Natural killer cell (primary cell): ENCODE data around the gene RGR. TPM values are rescaled to one million over a fixed set of nuclear protein-coding genes. Genes with fewer than 3 reads are reported as not detected.

Experiments used
- ATAC-seq, 3 donors: fragments of 150-1000 bp in 2 of 3; fragments of 200-7000 bp in 1 of 3; cut with Tn5 transposase; 1 replicate in 1 of 3; 2 replicates in 2 of 3; pipeline ENCODE4 v1.10.0; 2021; ENCODE audit warnings: mild to moderate bottlenecking in 2 of 3, moderate library complexity in 2 of 3
- DNase-seq, 2 donors: peaks; one replicate each; pipeline versions ENCODE4 v3.0.0 to v3.0.0-alpha.2; 2013 to 2021; ENCODE audit warnings: mixed read lengths in 1 of 2
- H3K27ac ChIP-seq: one replicate; pipeline ENCODE4 v1.5.1; 2013; ENCODE audit warnings: mild to moderate bottlenecking, low read length
- H3K27me3 ChIP-seq: one replicate; pipeline ENCODE4 v1.6.1; 2013; ENCODE audit warnings: low read length; ENCODE audit not compliant: control insufficient read depth, insufficient read depth
- H3K36me3 ChIP-seq: one replicate; pipeline ENCODE4 v1.6.1; 2013; ENCODE audit warnings: low read length; ENCODE audit not compliant: control insufficient read depth, insufficient read depth
- H3K4me1 ChIP-seq: one replicate; pipeline ENCODE4 v1.6.1; 2013; ENCODE audit warnings: low read length; ENCODE audit not compliant: control insufficient read depth, insufficient read depth
- H3K4me3 ChIP-seq: one replicate; pipeline ENCODE4 v1.5.1; 2013; ENCODE audit warnings: low read length
- H3K9me3 ChIP-seq: one replicate; pipeline ENCODE4 v1.6.1; 2013; ENCODE audit warnings: low read length; ENCODE audit not compliant: control insufficient read depth, insufficient read depth
- H3K27ac Mint-ChIP-seq, 2 donors: one replicate each; pipeline ENCODE4 v1.8.0; 2022; ENCODE audit warnings: mild to moderate bottlenecking in 2 of 2, mixed read lengths in 2 of 2, moderate library complexity in 1 of 2
- H3K27me3 Mint-ChIP-seq, 2 donors: one replicate each; pipeline ENCODE4 v1.8.0; 2022; ENCODE audit warnings: low read depth in 2 of 2, mixed read lengths in 2 of 2
- H3K36me3 Mint-ChIP-seq: one replicate; pipeline ENCODE4 v1.8.0; 2022; ENCODE audit warnings: mixed read lengths
- H3K4me1 Mint-ChIP-seq, 2 donors: one replicate each; pipeline ENCODE4 v1.8.0; 2022; ENCODE audit warnings: mixed read lengths in 2 of 2
- H3K4me3 Mint-ChIP-seq: one replicate; pipeline ENCODE4 v1.8.0; 2022; ENCODE audit warnings: mild to moderate bottlenecking, moderate library complexity, mixed read lengths
- H3K9me3 Mint-ChIP-seq, 2 donors: one replicate each; pipeline ENCODE4 v1.8.0; 2022; ENCODE audit warnings: mixed read lengths in 2 of 2
- WGBS: methylation state at CpG from one replicate; pipeline ENCODE4 v1.1.7; 2013; ENCODE audit warnings: missing lambda C conversion rate; ENCODE audit not compliant: insufficient coverage; 5-methylcytosine and 5-hydroxymethylcytosine counted together
- intact Hi-C: fragments of 100-400 bp; cut with micrococcal nuclease; formaldehyde crosslinking; loops from one replicate; pipeline ENCODE4 v1.14.2; 2022
- total RNA-seq, 4 donors: library from RNA; stranded (reverse); fragments of 120-200 nt in 1 of 4; gene quantifications; one replicate each; pipeline versions ENCODE4 v1.2.3 to v1.2.4, GENCODE V29; 2013 to 2022
- TF ChIP-seq, protein P1 (sequence below): fragments of 200-600 bp; IDR thresholded peaks from one replicate; pipeline ENCODE4 v1.8.0; 2022; ENCODE audit warnings: antibody characterized with exemption

The RGR gene
- total RNA-seq, 3 donors from 2014 or later (not counting 1 experiment from before 2014, with no cell fraction given), result not detected

DNA sequence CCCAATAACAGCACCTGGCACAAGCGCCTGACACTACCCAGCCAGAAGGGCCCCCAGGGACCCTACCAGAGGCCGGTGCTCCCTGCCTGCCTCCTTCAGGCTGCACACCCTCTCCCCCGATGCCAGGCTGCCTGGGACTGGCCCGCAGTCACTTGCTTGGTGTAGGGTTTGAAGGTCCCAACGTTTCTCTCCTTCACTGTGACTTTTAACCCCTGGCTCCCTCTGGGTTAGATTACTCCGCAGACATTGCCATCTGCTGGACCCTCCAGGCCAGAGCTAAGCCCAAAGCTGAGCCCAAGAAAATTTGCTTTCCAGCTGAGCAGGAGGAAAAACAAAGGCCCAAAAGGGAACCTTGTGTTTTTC, 43.6 kb upstream of the RGR start:
- DNase-seq (no peak), ATAC-seq (no peak)
- WGBS, result 64% methylated on average over 5 of the region's 6 CpGs
- Mint-ChIP-seq H3K36me3 (no peaks in the 10 kb centered on the region), H3K4me1 (peaks cover 0 to 12% of the 10 kb centered on the region in 2 donors), H3K27me3 (no peaks in the 10 kb centered on the region), H3K4me3 (no peak overlapping the region), H3K27ac (no peak overlapping the region), H3K9me3 (no peaks in the 10 kb centered on the region)
- H3K27ac ChIP-seq, result no peak overlapping the region
- intact Hi-C loops, result no loop called here
- H3K4me1 ChIP-seq, result no peaks in the 10 kb centered on the region
- H3K4me3 ChIP-seq, result no peak overlapping the region
- no peaks in the 10 kb centered on the region for H3K9me3 ChIP-seq
- no peaks in the 10 kb centered on the region for H3K27me3 ChIP-seq
- TF ChIP-seq, protein P1, sequence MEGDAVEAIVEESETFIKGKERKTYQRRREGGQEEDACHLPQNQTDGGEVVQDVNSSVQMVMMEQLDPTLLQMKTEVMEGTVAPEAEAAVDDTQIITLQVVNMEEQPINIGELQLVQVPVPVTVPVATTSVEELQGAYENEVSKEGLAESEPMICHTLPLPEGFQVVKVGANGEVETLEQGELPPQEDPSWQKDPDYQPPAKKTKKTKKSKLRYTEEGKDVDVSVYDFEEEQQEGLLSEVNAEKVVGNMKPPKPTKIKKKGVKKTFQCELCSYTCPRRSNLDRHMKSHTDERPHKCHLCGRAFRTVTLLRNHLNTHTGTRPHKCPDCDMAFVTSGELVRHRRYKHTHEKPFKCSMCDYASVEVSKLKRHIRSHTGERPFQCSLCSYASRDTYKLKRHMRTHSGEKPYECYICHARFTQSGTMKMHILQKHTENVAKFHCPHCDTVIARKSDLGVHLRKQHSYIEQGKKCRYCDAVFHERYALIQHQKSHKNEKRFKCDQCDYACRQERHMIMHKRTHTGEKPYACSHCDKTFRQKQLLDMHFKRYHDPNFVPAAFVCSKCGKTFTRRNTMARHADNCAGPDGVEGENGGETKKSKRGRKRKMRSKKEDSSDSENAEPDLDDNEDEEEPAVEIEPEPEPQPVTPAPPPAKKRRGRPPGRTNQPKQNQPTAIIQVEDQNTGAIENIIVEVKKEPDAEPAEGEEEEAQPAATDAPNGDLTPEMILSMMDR, result no peak
- no peaks in the 10 kb centered on the region for H3K36me3 ChIP-seq

- H3K4me1 Mint-ChIP-seq, result peaks cover 0 to 12% of the 10 kb centered on the region in 2 donors
- no peaks in the 10 kb centered on the region for H3K36me3 Mint-ChIP-seq
- no peak overlapping the region for H3K27ac Mint-ChIP-seq
- intact Hi-C loops, result no loop called here
- ATAC-seq, result no peak
- no peaks in the 10 kb centered on the region for H3K27me3 ChIP-seq
- H3K27ac ChIP-seq, result no peak overlapping the region
- no peaks in the 10 kb centered on the region for H3K9me3 ChIP-seq
- H3K36me3 ChIP-seq, result no peaks in the 10 kb centered on the region
- H3K27me3 Mint-ChIP-seq, result no peaks in the 10 kb centered on the region
- H3K4me1 ChIP-seq, result no peaks in the 10 kb centered on the region
- DNase-seq, result no peak
- no peaks in the 10 kb centered on the region for H3K9me3 Mint-ChIP-seq
- H3K4me3 Mint-ChIP-seq, result no peak overlapping the region
- TF ChIP-seq, protein P1, result no peak
- 94% methylated on average over 11 of the region's 11 CpGs for WGBS
- no peak overlapping the region for H3K4me3 ChIP-seq
These were observed 43.2 kb upstream of the RGR start for GRCh38 chr10:84201682-84202081.

- Mint-ChIP-seq H3K9me3 (no peaks in the 10 kb centered on the region), H3K36me3 (no peaks in the 10 kb centered on the region), H3K4me1 (peaks cover 0 to 12% of the 10 kb centered on the region in 2 donors), H3K27ac (no peak overlapping the region), H3K27me3 (no peaks in the 10 kb centered on the region), H3K4me3 (no peak overlapping the region)
- H3K36me3 ChIP-seq, result no peaks in the 10 kb centered on the region
- DNase-seq (no peak), ATAC-seq (no peak)
- no peak overlapping the region for H3K4me3 ChIP-seq
- no peaks in the 10 kb centered on the region for H3K9me3 ChIP-seq
- intact Hi-C loops, result no loop called here
- TF ChIP-seq, protein P1, result no peak
- H3K4me1 ChIP-seq, result no peaks in the 10 kb centered on the region
- H3K27me3 ChIP-seq, result no peaks in the 10 kb centered on the region
- no peak overlapping the region for H3K27ac ChIP-seq
- 89% methylated on average over 5 of the region's 5 CpGs for WGBS
These were observed 42.5 kb upstream of the RGR start for GRCh38 chr10:84202349-84202748.

GRCh38 chr10:84204122-84204521, 40.7 kb upstream of the RGR start:
- DNase-seq, result peak in 1 of 2 donors; percentile 24

More at GRCh38 chr10:84204122-84204521, 40.7 kb upstream of the RGR start:
- no peak overlapping the region for H3K4me3 ChIP-seq
- H3K27me3 ChIP-seq, result no peaks in the 10 kb centered on the region
- Mint-ChIP-seq H3K27ac (no peak overlapping the region), H3K4me1 (peaks cover 0 to 12% of the 10 kb centered on the region in 2 donors), H3K4me3 (no peak overlapping the region), H3K36me3 (no peaks in the 10 kb centered on the region), H3K27me3 (no peaks in the 10 kb centered on the region), H3K9me3 (no peaks in the 10 kb centered on the region)
- H3K9me3 ChIP-seq, result no peaks in the 10 kb centered on the region
- ATAC-seq, result peak in 2 of 3 donors; percentile 34 to 42
- TF ChIP-seq, protein P1, result peak; percentile 28
- WGBS, result 84% methylated on average over 3 of the region's 4 CpGs
- H3K27ac ChIP-seq, result no peak overlapping the region
- H3K4me1 ChIP-seq, result no peaks in the 10 kb centered on the region
- H3K36me3 ChIP-seq, result no peaks in the 10 kb centered on the region
- intact Hi-C loops, result loop anchor here (2.0 kb wide), 1 partner anchor 47 kb away; no protein-coding TSS in a partner anchor
